ENCODE results near the gene SELENOW.
"Not testable (repeated sequence)": the region's sequence is repeated elsewhere in the genome, so short reads cannot be mapped to it uniquely, and the experiment has no call there.

The SELENOW gene

DNA sequence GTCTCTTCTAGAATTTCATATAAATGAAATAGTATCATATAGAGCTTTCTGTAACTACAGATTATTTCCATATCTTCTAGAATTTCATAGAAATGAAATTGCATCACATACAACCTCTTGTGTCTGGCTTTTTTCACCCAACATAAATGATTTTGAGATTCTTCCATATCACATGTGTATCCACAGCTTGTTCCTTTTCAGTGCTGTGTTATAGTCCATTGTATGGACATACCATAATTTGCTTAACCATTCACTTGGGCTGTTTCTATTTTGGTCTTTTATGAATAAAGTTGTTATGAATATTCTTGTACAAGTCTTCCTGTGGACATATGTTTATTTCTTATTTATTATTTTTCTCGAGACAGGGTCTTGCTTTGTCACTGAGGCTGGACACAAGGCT lies 14.1 kb downstream of the SELENOW start:
- no peak overlapping the region for H3K4me2 ChIP-seq (ENCODE audit: low read length)
- no peak overlapping the region for H3K4me3 ChIP-seq (ENCODE audit: low read length)
- H3K9me3 ChIP-seq (replicated peaks; ENCODE audit: low read length), result no peaks in the 10 kb centered on the region
- no peak overlapping the region for H3K9ac ChIP-seq (ENCODE audit: low read depth, low read length)
- H3K4me1 ChIP-seq (ENCODE audit: control insufficient read depth, insufficient read depth, low read length), result no peaks in the 10 kb centered on the region
- H3K27me3 ChIP-seq (ENCODE audit: control insufficient read depth, insufficient read depth, low read length), result no peaks in the 10 kb centered on the region
- peaks cover 4% of the 10 kb centered on the region for H3K36me3 ChIP-seq (ENCODE audit: insufficient read depth, low read length)

DNA sequence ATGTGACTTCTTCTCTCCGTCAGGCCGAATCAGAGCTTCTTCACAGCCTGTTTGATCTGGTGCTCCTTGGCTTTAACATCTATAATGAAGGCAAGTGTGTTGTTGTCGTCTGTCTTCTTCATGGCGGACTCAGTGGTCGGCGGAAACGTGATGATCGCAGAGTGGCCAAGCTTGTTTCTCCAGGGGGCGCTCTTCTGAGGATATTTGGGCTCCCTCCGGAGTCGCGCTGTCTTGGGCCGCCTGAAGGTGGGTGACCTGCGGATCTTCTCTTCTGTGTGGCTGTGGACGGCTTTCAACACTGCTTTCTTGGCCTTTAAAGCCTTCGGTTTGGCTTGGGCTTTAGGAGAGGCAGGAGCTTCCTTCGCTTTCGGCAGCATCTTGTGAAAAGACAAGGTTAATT lies 16.0 kb downstream of the SELENOW start:
- Histone ChIP-seq H3K27me3 (ENCODE audit: control insufficient read depth, insufficient read depth, low read length) (peaks cover 15% of the 10 kb centered on the region), H3K9ac (ENCODE audit: low read depth, low read length) (no peak overlapping the region), H3K4me3 (ENCODE audit: low read length) (no peak overlapping the region), H3K4me1 (ENCODE audit: control insufficient read depth, insufficient read depth, low read length) (no peaks in the 10 kb centered on the region), H3K4me2 (ENCODE audit: low read length) (no peak overlapping the region), H3K9me3 (replicated peaks; ENCODE audit: low read length) (no peaks in the 10 kb centered on the region), H3K36me3 (ENCODE audit: insufficient read depth, low read length) (no peaks in the 10 kb centered on the region)

- H3K9ac ChIP-seq (ENCODE audit: low read depth, low read length), result no peak overlapping the region
- H3K27me3 ChIP-seq (ENCODE audit: control insufficient read depth, insufficient read depth, low read length), result peaks cover 15% of the 10 kb centered on the region
- no peak overlapping the region for H3K4me3 ChIP-seq (ENCODE audit: low read length)
- H3K4me1 ChIP-seq (ENCODE audit: control insufficient read depth, insufficient read depth, low read length), result no peaks in the 10 kb centered on the region
- H3K4me2 ChIP-seq (ENCODE audit: low read length), result no peak overlapping the region
- H3K36me3 ChIP-seq (ENCODE audit: insufficient read depth, low read length), result no peaks in the 10 kb centered on the region
- H3K9me3 ChIP-seq (replicated peaks; ENCODE audit: low read length), result no peaks in the 10 kb centered on the region
Measured at GRCh38 chr19:47796785-47797184, 18.3 kb downstream of the SELENOW start.

- Histone ChIP-seq H3K27me3 (ENCODE audit: control insufficient read depth, insufficient read depth, low read length) (peaks cover 15% of the 10 kb centered on the region), H3K9ac (ENCODE audit: low read depth, low read length) (no peak overlapping the region), H3K4me1 (ENCODE audit: control insufficient read depth, insufficient read depth, low read length) (no peaks in the 10 kb centered on the region), H3K36me3 (ENCODE audit: insufficient read depth, low read length) (no peaks in the 10 kb centered on the region), H3K4me2 (ENCODE audit: low read length) (no peak overlapping the region), H3K9me3 (replicated peaks; ENCODE audit: low read length) (no peaks in the 10 kb centered on the region), H3K4me3 (ENCODE audit: low read length) (no peak overlapping the region)
Measured at GRCh38 chr19:47797996-47798903, 19.7 kb downstream of the SELENOW start.

- H3K4me1 ChIP-seq (ENCODE audit: control insufficient read depth, insufficient read depth, low read length), result no peaks in the 10 kb centered on the region
- no peaks in the 10 kb centered on the region for H3K36me3 ChIP-seq (ENCODE audit: insufficient read depth, low read length)
- peaks cover 15% of the 10 kb centered on the region for H3K27me3 ChIP-seq (ENCODE audit: control insufficient read depth, insufficient read depth, low read length)
- no peak overlapping the region for H3K4me3 ChIP-seq (ENCODE audit: low read length)
- H3K9me3 ChIP-seq (replicated peaks; ENCODE audit: low read length), result no peaks in the 10 kb centered on the region
- H3K9ac ChIP-seq (ENCODE audit: low read depth, low read length), result no peak overlapping the region
- no peak overlapping the region for H3K4me2 ChIP-seq (ENCODE audit: low read length)
Measured at GRCh38 chr19:47798904-47799266, 20.4 kb downstream of the SELENOW start.

DNA sequence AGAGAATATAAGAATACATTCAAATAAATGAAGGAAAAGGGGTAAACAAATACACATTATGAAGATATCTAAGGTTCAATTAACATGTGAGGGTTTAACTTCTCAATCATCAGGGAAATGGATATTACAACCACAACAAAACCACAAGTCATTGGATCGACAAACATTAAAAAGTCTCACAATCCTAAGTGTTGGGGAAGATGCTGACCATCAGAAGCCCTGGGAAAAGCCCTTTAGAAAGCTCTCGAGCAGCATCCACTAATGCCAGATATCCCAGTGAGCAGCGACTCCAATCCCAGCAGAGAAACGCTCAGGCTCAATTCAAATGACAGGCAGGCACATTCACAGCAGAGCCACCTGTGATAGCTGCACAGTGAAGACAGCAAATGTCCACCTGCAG lies 22.8 kb downstream of the SELENOW start:
- no peak overlapping the region for H3K9ac ChIP-seq (ENCODE audit: low read depth, low read length)
- no peak overlapping the region for H3K4me3 ChIP-seq (ENCODE audit: low read length)
- no peak overlapping the region for H3K4me2 ChIP-seq (ENCODE audit: low read length)
- peaks cover 18% of the 10 kb centered on the region for H3K27me3 ChIP-seq (ENCODE audit: control insufficient read depth, insufficient read depth, low read length)
- H3K4me1 ChIP-seq (ENCODE audit: control insufficient read depth, insufficient read depth, low read length), result no peaks in the 10 kb centered on the region
- no peaks in the 10 kb centered on the region for H3K36me3 ChIP-seq (ENCODE audit: insufficient read depth, low read length)
- H3K9me3 ChIP-seq (replicated peaks; ENCODE audit: low read length), result no peaks in the 10 kb centered on the region

GRCh38 chr19:47802521-47803043 lies 24.1 kb downstream of the SELENOW start:
- Histone ChIP-seq H3K4me1 (ENCODE audit: control insufficient read depth, insufficient read depth, low read length) (no peaks in the 10 kb centered on the region), H3K9ac (ENCODE audit: low read depth, low read length) (no peak overlapping the region), H3K9me3 (replicated peaks; ENCODE audit: low read length) (no peaks in the 10 kb centered on the region), H3K36me3 (ENCODE audit: insufficient read depth, low read length) (no peaks in the 10 kb centered on the region), H3K4me3 (ENCODE audit: low read length) (no peak overlapping the region), H3K27me3 (ENCODE audit: control insufficient read depth, insufficient read depth, low read length) (peaks cover 18% of the 10 kb centered on the region), H3K4me2 (ENCODE audit: low read length) (no peak overlapping the region)

- not testable (repeated sequence) for H3K9ac ChIP-seq (ENCODE audit: low read depth, low read length); H3K36me3 ChIP-seq (ENCODE audit: insufficient read depth, low read length); H3K4me2 ChIP-seq (ENCODE audit: low read length); H3K4me1 ChIP-seq (ENCODE audit: control insufficient read depth, insufficient read depth, low read length); H3K9me3 ChIP-seq (replicated peaks; ENCODE audit: low read length); H3K4me3 ChIP-seq (ENCODE audit: low read length)
- peaks cover 14% of the 10 kb centered on the region for H3K27me3 ChIP-seq (ENCODE audit: control insufficient read depth, insufficient read depth, low read length)
Measured at GRCh38 chr19:47803148-47803547, 24.6 kb downstream of the SELENOW start.

- not testable (repeated sequence) for H3K4me3 ChIP-seq (ENCODE audit: low read length); H3K36me3 ChIP-seq (ENCODE audit: insufficient read depth, low read length); H3K27me3 ChIP-seq (ENCODE audit: control insufficient read depth, insufficient read depth, low read length); H3K4me1 ChIP-seq (ENCODE audit: control insufficient read depth, insufficient read depth, low read length); H3K9me3 ChIP-seq (replicated peaks; ENCODE audit: low read length); H3K9ac ChIP-seq (ENCODE audit: low read depth, low read length); H3K4me2 ChIP-seq (ENCODE audit: low read length)
Measured at GRCh38 chr19:47803671-47804070, 25.2 kb downstream of the SELENOW start.

- not testable (repeated sequence) for H3K9me3 ChIP-seq (replicated peaks; ENCODE audit: low read length); H3K4me2 ChIP-seq (ENCODE audit: low read length); H3K27me3 ChIP-seq (ENCODE audit: control insufficient read depth, insufficient read depth, low read length); H3K36me3 ChIP-seq (ENCODE audit: insufficient read depth, low read length); H3K4me3 ChIP-seq (ENCODE audit: low read length); H3K9ac ChIP-seq (ENCODE audit: low read depth, low read length); H3K4me1 ChIP-seq (ENCODE audit: control insufficient read depth, insufficient read depth, low read length)
Measured at GRCh38 chr19:47804451-47804850, 25.9 kb downstream of the SELENOW start, which contains the start of gene TPRX1. Gene TPRX1, minus strand, starts transcription at chr19:47804551. Its CDS starts 12 bp downstream, at chr19:47804539.

- Histone ChIP-seq H3K4me3 (ENCODE audit: low read length) (no peak overlapping the region), H3K4me1 (ENCODE audit: control insufficient read depth, insufficient read depth, low read length) (no peaks in the 10 kb centered on the region), H3K9me3 (replicated peaks; ENCODE audit: low read length) (no peaks in the 10 kb centered on the region)
Measured at GRCh38 chr19:47805313-47805712, 26.8 kb downstream of the SELENOW start.

GRCh38 chr19:47806435-47806834 lies 27.9 kb downstream of the SELENOW start:
- Histone ChIP-seq H3K27me3 (ENCODE audit: control insufficient read depth, insufficient read depth, low read length) (peaks cover 3% of the 10 kb centered on the region), H3K9ac (ENCODE audit: low read depth, low read length) (no peak overlapping the region), H3K4me2 (ENCODE audit: low read length) (no peak overlapping the region), H3K36me3 (ENCODE audit: insufficient read depth, low read length) (no peaks in the 10 kb centered on the region), H3K9me3 (replicated peaks; ENCODE audit: low read length) (no peaks in the 10 kb centered on the region), H3K4me1 (ENCODE audit: control insufficient read depth, insufficient read depth, low read length) (no peaks in the 10 kb centered on the region), H3K4me3 (ENCODE audit: low read length) (no peak overlapping the region)

More at GRCh38 chr19:47805313-47805712, 26.8 kb downstream of the SELENOW start:
- H3K9ac ChIP-seq (ENCODE audit: low read depth, low read length), result no peak overlapping the region
- no peaks in the 10 kb centered on the region for H3K36me3 ChIP-seq (ENCODE audit: insufficient read depth, low read length)
- peaks cover 3% of the 10 kb centered on the region for H3K27me3 ChIP-seq (ENCODE audit: control insufficient read depth, insufficient read depth, low read length)
- H3K4me2 ChIP-seq (ENCODE audit: low read length), result no peak overlapping the region

Data from skeletal muscle satellite cell (primary cell).